A549 (cell line): ENCODE results near the gene DCAF6. TPM values are rescaled to one million over a fixed set of nuclear protein-coding genes. Genes with fewer than 3 reads are reported as not detected.
A peak's percentile ranks its signal among the peaks of the same experiment; 100 is the strongest.

Source experiments
- ATAC-seq, 2 experiments: fragments of 200-7000 bp in 1 of 2; fragments of >200 bp in 1 of 2; cut with Nextera tagmentation in 1 of 2; cut with Tn5 transposase in 1 of 2; 3 replicates each; pipeline versions ENCODE4 v1.8.0 to v1.9.1; 2018 to 2020; ENCODE audit warnings: mild to moderate bottlenecking in 1 of 2, moderate library complexity in 1 of 2
- CTCF ChIA-PET: fragments of 300-600 bp; sonication (Branson Sonifier 250); formaldehyde crosslinking; extraction: SDS; loops from one replicate; lab custom pipeline; 2021; ENCODE audit warnings: antibody characterized with exemption, inconsistent platforms; lab: Yijun Ruan, JAX
- POLR2A ChIA-PET: fragments of 350-600 bp; formaldehyde crosslinking; extraction: SDS; loops from one replicate; lab custom pipeline; 2021; ENCODE audit warnings: antibody characterized with exemption, inconsistent platforms; lab: Yijun Ruan, JAX
- DNase-seq, 2 experiments: peaks; one replicate each; pipeline versions ENCODE4 v3.0.0 to v3.0.0-alpha.2; 2011 to 2016; ENCODE audit warnings: low read depth in 1 of 2, low spot score in 1 of 2
- FAIRE-seq: peaks from 2 replicates; lab custom pipeline; 2011; peaks lifted over from hg19 to GRCh38; lab: Jason Lieb, UNC
- H3K27ac ChIP-seq, 2 experiments: fragments of >200 bp; sonication (Bioruptor Twin); formaldehyde crosslinking; 3 replicates each; pipeline ENCODE4 v1.5.1; 2016 to 2017
- H3K4me1 ChIP-seq: fragments of >200 bp; sonication (Bioruptor Twin); formaldehyde crosslinking; 3 replicates; pipeline ENCODE4 v1.6.1; 2016
- H3K4me2 ChIP-seq: fragments of >200 bp; sonication (Bioruptor Twin); formaldehyde crosslinking; 3 replicates; pipeline ENCODE4 v1.6.1; 2016
- H3K4me3 ChIP-seq: fragments of >200 bp; sonication (Bioruptor Twin); formaldehyde crosslinking; 3 replicates; pipeline ENCODE4 v1.5.1; 2016
- H3K9me3 ChIP-seq: fragments of >200 bp; sonication (Bioruptor Twin); formaldehyde crosslinking; 3 replicates; pipeline ENCODE4 v1.6.1; 2016
- BCL3 ChIP-seq: fragments of >200 bp; sonication (Bioruptor Twin); formaldehyde crosslinking; IDR thresholded peaks from 3 replicates; pipeline ENCODE4 v1.6.1; 2016
- CBX2 ChIP-seq: fragments of 200-600 bp; sonication (generic); IDR thresholded peaks from 2 replicates; pipeline ENCODE4 v1.6.1; 2016; ENCODE audit warnings: low read depth, mild to moderate bottlenecking, borderline replicate concordance
- CEBPB ChIP-seq, 2 experiments: fragments of >200 bp in 1 of 2; sonication (Bioruptor Twin) in 1 of 2; formaldehyde crosslinking in 1 of 2; IDR thresholded peaks; 2 replicates each; pipeline ENCODE4 v1.6.1; 2012 to 2016
- ELK1 ChIP-seq: fragments of 150-350 bp; IDR thresholded peaks from 2 replicates; pipeline ENCODE4 v1.6.1; 2014; ENCODE audit warnings: low read depth, mild to moderate bottlenecking, low read length
- ESRRA ChIP-seq: fragments of 150-350 bp; IDR thresholded peaks from 2 replicates; pipeline ENCODE4 v1.6.1; 2014; ENCODE audit warnings: mild to moderate bottlenecking, low read length, borderline replicate concordance
- HMGXB4 ChIP-seq: fragments of 250-450 bp; sonication (Bioruptor Pico); IDR thresholded peaks from 2 replicates; pipeline ENCODE4 v1.5.0; 2021; ENCODE audit warnings: mild to moderate bottlenecking, moderate library complexity, borderline replicate concordance
- JUN ChIP-seq, 2 experiments: fragments of >200 bp; sonication (Bioruptor Twin); formaldehyde crosslinking; IDR thresholded peaks; 2 replicates in 1 of 2; 3 replicates in 1 of 2; pipeline ENCODE4 v1.6.1; 2016 to 2017
- KDM5A ChIP-seq: fragments of 200-600 bp; sonication (generic); IDR thresholded peaks from 2 replicates; pipeline ENCODE4 v1.6.1; 2016; ENCODE audit warnings: antibody characterized with exemption, mild to moderate bottlenecking
- MAFK ChIP-seq: fragments of 450-650 bp; IDR thresholded peaks from 2 replicates; pipeline ENCODE4 v1.6.1; 2014; ENCODE audit not compliant: partially characterized antibody
- MAX ChIP-seq: IDR thresholded peaks from 2 replicates; pipeline ENCODE4 v1.6.1; 2012
- NFE2L2 ChIP-seq: fragments of 150-350 bp; conservative IDR thresholded peaks from 2 replicates; pipeline ENCODE4 v1.6.1; 2014; ENCODE audit warnings: low read length
- NPAS2 ChIP-seq: fragments of 250-450 bp; sonication (Bioruptor Pico); IDR thresholded peaks from 2 replicates; pipeline ENCODE4 v1.8.0; 2022; ENCODE audit warnings: mild to moderate bottlenecking, moderate library complexity, borderline replicate concordance
- PHF8 ChIP-seq: fragments of 200-600 bp; sonication (generic); IDR thresholded peaks from 2 replicates; pipeline ENCODE4 v1.6.1; 2016; ENCODE audit warnings: low read depth, mild to moderate bottlenecking, antibody characterized with exemption, moderate library complexity, borderline replicate concordance
- POLR2AphosphoS2 ChIP-seq: conservative IDR thresholded peaks from 2 replicates; pipeline ENCODE4 v1.6.1; 2012; ENCODE audit warnings: low read length, improper control_type of control experiment, inconsistent platforms
- SREBF2 ChIP-seq: fragments of 450-650 bp; IDR thresholded peaks from 2 replicates; pipeline ENCODE4 v1.6.1; 2014; ENCODE audit warnings: mild to moderate bottlenecking, moderate library complexity
- ZFP36 ChIP-seq: fragments of 450-650 bp; IDR thresholded peaks from 2 replicates; pipeline ENCODE4 v1.6.1; 2014; ENCODE audit warnings: borderline replicate concordance; ENCODE audit not compliant: partially characterized antibody
- ZSCAN20 ChIP-seq: fragments of 250-450 bp; sonication (Bioruptor Pico); IDR thresholded peaks from 2 replicates; pipeline ENCODE4 v1.8.0; 2022; ENCODE audit warnings: mild to moderate bottlenecking, moderate library complexity
- WGBS: methylation state at CpG from one replicate; pipeline ENCODE4 v1.1.6; 2017; ENCODE audit errors: missing lambda C conversion rate; 5-methylcytosine and 5-hydroxymethylcytosine counted together
- polyA plus RNA-seq, 4 experiments: library from polyadenylated mRNA; depleted of rRNA in 3 of 4; stranded (reverse); fragments of >200 nt; fragmentation: RNase III in 1 of 4; extraction: RNeasy Plus Mini Kit Qiagen cat#74134 plus additional on column Dnase treatment in 1 of 4; gene quantifications; 2 replicates in 3 of 4; 3 replicates in 1 of 4; pipeline ENCODE4 v1.2.3, GENCODE V29; 2011 to 2017
- TF ChIP-seq, protein P1 (sequence below): fragments of 200-600 bp; sonication (generic); IDR thresholded peaks from 2 replicates; pipeline ENCODE4 v1.6.1; 2016; ENCODE audit warnings: antibody characterized with exemption, mild to moderate bottlenecking, moderate library complexity
- TF ChIP-seq, protein P2 (sequence below): fragments of 250-450 bp; sonication (Bioruptor Pico); IDR thresholded peaks from 2 replicates; pipeline ENCODE4 v1.5.0; 2020; ENCODE audit warnings: low read depth, mild to moderate bottlenecking, moderate library complexity
- TF ChIP-seq, protein P3 (sequence below): fragments of 450-650 bp; IDR thresholded peaks from 2 replicates; pipeline ENCODE4 v1.6.1; 2014; ENCODE audit warnings: antibody characterized with exemption

DCAF6 gene
- polyA plus RNA-seq, 2 of the 4 experiments (the other 2 are of a cell fraction) = 39.9 to 74.7 TPM

DNA sequence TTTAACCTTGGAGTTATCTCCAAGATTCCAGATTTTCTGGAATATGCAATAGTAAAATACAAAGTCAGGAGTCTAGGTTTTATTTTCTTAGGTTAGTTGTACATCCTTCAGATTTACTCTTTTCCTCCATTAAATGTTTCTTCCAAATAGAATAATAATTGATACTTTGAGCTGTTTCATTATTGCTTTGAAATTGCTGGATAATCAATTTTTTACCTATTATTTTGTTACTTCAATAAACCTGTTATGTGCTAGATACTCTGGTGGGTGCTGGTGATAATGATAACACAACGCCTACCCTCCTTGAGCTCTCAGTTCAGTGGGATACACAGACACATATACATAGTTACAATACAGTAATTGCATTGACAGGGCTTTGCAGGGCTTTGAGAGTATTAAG lies 120.9 kb downstream of the DCAF6 start:
- CTCF ChIA-PET = no interaction called here
- DNase-seq = no peak
- TF ChIP-seq NPAS2 (CRISPR knock-in tag) (no peak), MAFK (peak; percentile 70)
- TF ChIP-seq, all 56 proteins: peak for 1
- Histone ChIP-seq H3K4me2 (no peak overlapping the region), H3K4me3 (no peak overlapping the region), H3K27ac (no peak overlapping the region), H3K4me1 (no peaks in the 10 kb centered on the region), H3K9me3 (no peaks in the 10 kb centered on the region)
- no peak for ATAC-seq
- WGBS = 90% methylated on average over 1 of the region's 1 CpG
- POLR2A ChIA-PET = no interaction called here
- FAIRE-seq = no peak

DNA sequence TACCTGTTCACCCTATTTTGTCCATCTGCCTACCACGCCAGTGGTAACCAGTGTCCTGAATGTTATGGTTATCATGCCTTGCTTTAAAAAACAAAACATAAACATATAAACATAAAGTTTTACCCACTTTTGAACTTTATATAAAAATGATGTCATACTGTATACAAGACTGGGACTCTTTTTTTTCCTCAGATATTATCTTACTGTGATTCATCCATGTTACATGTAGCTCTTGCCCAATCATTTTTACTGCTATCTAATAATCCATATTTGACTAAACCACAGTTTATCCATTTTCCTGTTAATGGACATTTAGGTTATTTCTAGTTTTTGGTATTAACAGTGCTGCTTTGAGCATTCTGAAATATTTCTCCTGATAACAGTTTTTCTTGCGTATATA lies 121.4 kb downstream of the DCAF6 start:
- TF ChIP-seq, protein P1, sequence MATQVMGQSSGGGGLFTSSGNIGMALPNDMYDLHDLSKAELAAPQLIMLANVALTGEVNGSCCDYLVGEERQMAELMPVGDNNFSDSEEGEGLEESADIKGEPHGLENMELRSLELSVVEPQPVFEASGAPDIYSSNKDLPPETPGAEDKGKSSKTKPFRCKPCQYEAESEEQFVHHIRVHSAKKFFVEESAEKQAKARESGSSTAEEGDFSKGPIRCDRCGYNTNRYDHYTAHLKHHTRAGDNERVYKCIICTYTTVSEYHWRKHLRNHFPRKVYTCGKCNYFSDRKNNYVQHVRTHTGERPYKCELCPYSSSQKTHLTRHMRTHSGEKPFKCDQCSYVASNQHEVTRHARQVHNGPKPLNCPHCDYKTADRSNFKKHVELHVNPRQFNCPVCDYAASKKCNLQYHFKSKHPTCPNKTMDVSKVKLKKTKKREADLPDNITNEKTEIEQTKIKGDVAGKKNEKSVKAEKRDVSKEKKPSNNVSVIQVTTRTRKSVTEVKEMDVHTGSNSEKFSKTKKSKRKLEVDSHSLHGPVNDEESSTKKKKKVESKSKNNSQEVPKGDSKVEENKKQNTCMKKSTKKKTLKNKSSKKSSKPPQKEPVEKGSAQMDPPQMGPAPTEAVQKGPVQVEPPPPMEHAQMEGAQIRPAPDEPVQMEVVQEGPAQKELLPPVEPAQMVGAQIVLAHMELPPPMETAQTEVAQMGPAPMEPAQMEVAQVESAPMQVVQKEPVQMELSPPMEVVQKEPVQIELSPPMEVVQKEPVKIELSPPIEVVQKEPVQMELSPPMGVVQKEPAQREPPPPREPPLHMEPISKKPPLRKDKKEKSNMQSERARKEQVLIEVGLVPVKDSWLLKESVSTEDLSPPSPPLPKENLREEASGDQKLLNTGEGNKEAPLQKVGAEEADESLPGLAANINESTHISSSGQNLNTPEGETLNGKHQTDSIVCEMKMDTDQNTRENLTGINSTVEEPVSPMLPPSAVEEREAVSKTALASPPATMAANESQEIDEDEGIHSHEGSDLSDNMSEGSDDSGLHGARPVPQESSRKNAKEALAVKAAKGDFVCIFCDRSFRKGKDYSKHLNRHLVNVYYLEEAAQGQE = no peak
- TF ChIP-seq CEBPB (IDR thresholded peaks at IDR 0.05) = 0 out of 4 replicates have a peak, but pooled peaks of 1 of the 2 experiments have one; percentile 7
- ATAC-seq = no peak
- no peak for FAIRE-seq
- no peak overlapping the region for H3K27ac ChIP-seq
- 96% methylated on average over 2 of the region's 2 CpGs for WGBS
- ChIA-PET POLR2A (no interaction called here), CTCF (no interaction called here)
- H3K4me3 ChIP-seq = no peak overlapping the region
- DNase-seq = no peak
- H3K4me1 ChIP-seq = no peaks in the 10 kb centered on the region
- no peak overlapping the region for H3K4me2 ChIP-seq
- H3K9me3 ChIP-seq = no peaks in the 10 kb centered on the region

DNA sequence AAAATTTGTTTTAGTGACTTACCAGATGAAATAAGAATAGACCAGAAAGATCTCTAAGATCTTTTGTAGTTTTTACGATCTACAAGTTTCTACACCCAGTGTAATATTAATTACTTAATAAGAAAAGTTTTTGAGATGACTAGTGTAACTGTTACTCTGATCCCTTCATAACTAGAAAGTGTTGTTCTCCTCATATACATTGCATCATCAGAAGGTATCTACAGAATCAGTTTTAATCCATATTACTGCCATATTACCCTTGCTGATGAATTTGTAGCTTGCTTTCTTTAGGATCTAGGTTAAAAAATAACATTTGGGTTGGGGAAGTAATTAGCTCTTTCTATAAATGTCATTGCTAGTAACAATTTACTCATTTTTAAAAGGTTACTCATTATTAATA lies 127.7 kb downstream of the DCAF6 start:
- no peak overlapping the region for H3K4me3 ChIP-seq
- FAIRE-seq (no peak), ATAC-seq (no peak), DNase-seq (no peak)
- H3K9me3 ChIP-seq = no peaks in the 10 kb centered on the region
- ChIA-PET POLR2A (no interaction called here), CTCF (interaction anchor here (0.9 to 9.6 kb wide), 2 partner anchors 19 to 81 kb away, joined by 3 to 100 read pairs; no protein-coding TSS in a partner anchor)
- H3K4me2 ChIP-seq = no peak overlapping the region
- 93% methylated on average over 1 of the region's 1 CpG for WGBS
- H3K27ac ChIP-seq = no peak overlapping the region
- TF ChIP-seq CEBPB (IDR thresholded peaks at IDR 0.05) = no peak
- TF ChIP-seq ZFP36 = no peak
- no peak for TF ChIP-seq CBX2
- TF ChIP-seq SREBF2 = no peak
- no peak for TF ChIP-seq NPAS2 (CRISPR knock-in tag)
- TF ChIP-seq POLR2AphosphoS2 = no peak
- TF ChIP-seq PHF8 = no peak
- TF ChIP-seq, protein P2, sequence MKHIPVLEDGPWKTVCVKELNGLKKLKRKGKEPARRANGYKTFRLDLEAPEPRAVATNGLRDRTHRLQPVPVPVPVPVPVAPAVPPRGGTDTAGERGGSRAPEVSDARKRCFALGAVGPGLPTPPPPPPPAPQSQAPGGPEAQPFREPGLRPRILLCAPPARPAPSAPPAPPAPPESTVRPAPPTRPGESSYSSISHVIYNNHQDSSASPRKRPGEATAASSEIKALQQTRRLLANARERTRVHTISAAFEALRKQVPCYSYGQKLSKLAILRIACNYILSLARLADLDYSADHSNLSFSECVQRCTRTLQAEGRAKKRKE (CRISPR knock-in tag) = no peak
- no peak for TF ChIP-seq ZSCAN20 (CRISPR knock-in tag)
- no peak for TF ChIP-seq NFE2L2
- no peak for TF ChIP-seq BCL3
- no peaks in the 10 kb centered on the region for H3K4me1 ChIP-seq

DNA sequence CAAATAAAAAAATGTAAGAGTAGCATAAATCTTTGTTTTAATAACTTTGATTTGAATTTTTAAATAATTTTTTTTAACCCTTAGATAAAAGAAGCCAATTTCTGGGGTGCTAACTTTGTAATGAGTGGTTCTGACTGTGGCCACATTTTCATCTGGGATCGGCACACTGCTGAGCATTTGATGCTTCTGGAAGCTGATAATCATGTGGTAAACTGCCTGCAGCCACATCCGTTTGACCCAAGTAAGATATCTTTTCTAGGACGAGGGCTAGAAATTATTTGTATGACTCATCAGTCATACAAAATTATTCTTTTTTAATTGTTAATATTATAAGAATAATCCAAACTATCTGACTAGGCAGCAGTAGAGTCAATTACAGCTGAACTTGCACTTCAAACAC lies 129.0 kb downstream of the DCAF6 start:
- ATAC-seq (no peak), FAIRE-seq (no peak), DNase-seq (no peak)
- POLR2A ChIA-PET = no interaction called here
- CTCF ChIA-PET = interaction anchor here (9.6 kb wide), 1 partner anchor 17 kb away, joined by 100 read pairs; no protein-coding TSS in a partner anchor
- Histone ChIP-seq H3K4me1 (no peaks in the 10 kb centered on the region), H3K4me3 (no peak overlapping the region), H3K27ac (no peak overlapping the region), H3K9me3 (no peaks in the 10 kb centered on the region), H3K4me2 (no peak overlapping the region)
- 90% methylated on average over 3 of the region's 3 CpGs for WGBS
- no peak for TF ChIP-seq ELK1
- TF ChIP-seq ESRRA = no peak
- TF ChIP-seq JUN (IDR thresholded peaks at IDR 0.05) = no peak
- TF ChIP-seq ZSCAN20 (CRISPR knock-in tag) = no peak
- TF ChIP-seq, protein P3, sequence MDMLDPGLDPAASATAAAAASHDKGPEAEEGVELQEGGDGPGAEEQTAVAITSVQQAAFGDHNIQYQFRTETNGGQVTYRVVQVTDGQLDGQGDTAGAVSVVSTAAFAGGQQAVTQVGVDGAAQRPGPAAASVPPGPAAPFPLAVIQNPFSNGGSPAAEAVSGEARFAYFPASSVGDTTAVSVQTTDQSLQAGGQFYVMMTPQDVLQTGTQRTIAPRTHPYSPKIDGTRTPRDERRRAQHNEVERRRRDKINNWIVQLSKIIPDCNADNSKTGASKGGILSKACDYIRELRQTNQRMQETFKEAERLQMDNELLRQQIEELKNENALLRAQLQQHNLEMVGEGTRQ = no peak
- TF ChIP-seq MAX = no peak
- TF ChIP-seq HMGXB4 (CRISPR knock-in tag) = no peak
- no peak for TF ChIP-seq KDM5A
